Thoracic aorta (tissue), 2 donors: Measurements from ENCODE around the gene AURKB. TPM values are rescaled to one million over a fixed set of nuclear protein-coding genes. Genes with fewer than 3 reads are reported as not detected.

ENCODE experiments used
- ATAC-seq: fragments of 150-250 bp; one replicate; pipeline ENCODE4 v1.8.0; 2017; ENCODE audit warnings: low read depth; ENCODE audit not compliant: insufficient number of reproducible peaks, low FRiP score
- DNase-seq: peaks from one replicate; pipeline ENCODE4 v3.0.0-alpha.2; 2020; ENCODE audit warnings: low spot score
- H3K27ac ChIP-seq, 2 donors: fragments of 200-600 bp; sonication (generic); 1 replicate in 1 of 2; 2 replicates in 1 of 2; pipeline ENCODE4 v1.5.1; 2016; ENCODE audit warnings: mild to moderate bottlenecking in 2 of 2, moderate library complexity in 2 of 2
- H3K27me3 ChIP-seq: fragments of 200-600 bp; sonication (generic); replicated peaks from 2 replicates; pipeline ENCODE4 v1.6.0; 2016; ENCODE audit warnings: mild to moderate bottlenecking; ENCODE audit not compliant: insufficient read depth
- H3K36me3 ChIP-seq: fragments of 200-600 bp; sonication (generic); one replicate; pipeline ENCODE4 v1.5.1; 2016
- H3K4me1 ChIP-seq, 2 donors: fragments of 200-600 bp; sonication (generic); 1 replicate in 1 of 2; 2 replicates in 1 of 2; pipeline versions ENCODE4 v1.5.1 to v1.6.0; 2016; ENCODE audit warnings: low read depth in 2 of 2, mild to moderate bottlenecking in 1 of 2; ENCODE audit not compliant: control insufficient read depth in 1 of 2
- H3K4me3 ChIP-seq: fragments of 200-600 bp; sonication (generic); 2 replicates; pipeline ENCODE4 v1.5.1; 2016; ENCODE audit warnings: mild to moderate bottlenecking
- H3K9me3 ChIP-seq: fragments of 200-600 bp; sonication (generic); 2 replicates; pipeline ENCODE4 v1.5.1; 2016
- CTCF ChIP-seq: fragments of 200-600 bp; sonication (generic); IDR thresholded peaks from one replicate; pipeline ENCODE4 v1.5.1; 2019; ENCODE audit warnings: antibody characterized with exemption
- total RNA-seq, 2 donors: library from RNA; depleted of rRNA; stranded (reverse); fragments of >200 nt; gene quantifications; one replicate each; pipeline versions ENCODE4 v1.1.0 to v1.2.3, GENCODE V29; 2016

AURKB gene
- 1 to 10 TPM in 1 of 2 donors, not detected in 1; 1.6 TPM for total RNA-seq

- Histone ChIP-seq H3K27me3 (no peaks in the 10 kb centered on the region), H3K4me3 (peak within 1 kb of the TSS; percentile 80), H3K27ac (peak within 1 kb of the TSS; percentile 60 to 81), H3K36me3 (no peaks in the 10 kb centered on the region), H3K9me3 (no peaks in the 10 kb centered on the region), H3K4me1 (peaks cover 4 to 6% of the 10 kb centered on the region in 2 donors)
- no peak for TF ChIP-seq CTCF
- peak; percentile 94 for DNase-seq
- ATAC-seq: peak; percentile 90
Observed at GRCh38 chr17:8209907-8210760, at the start of gene AURKB. Gene AURKB (minus strand): TSS chr17:8210575. CDS start chr17:8210224, 351 bp downstream.

GRCh38 chr17:8257801-8258200, 47.4 kb upstream of the AURKB start:
- TF ChIP-seq CTCF: no peak
- Histone ChIP-seq H3K36me3 (peaks cover 8% of the 10 kb centered on the region), H3K27me3 (no peaks in the 10 kb centered on the region), H3K4me1 (no peaks in the 10 kb centered on the region), H3K27ac (no peak overlapping the region), H3K9me3 (no peaks in the 10 kb centered on the region), H3K4me3 (no peak overlapping the region)
- ATAC-seq: no peak
- no peak for DNase-seq

GRCh38 chr17:8256691-8257090, 46.3 kb upstream of the AURKB start:
- no peak for ATAC-seq
- H3K27ac ChIP-seq: no peak overlapping the region
- no peaks in the 10 kb centered on the region for H3K9me3 ChIP-seq
- no peak overlapping the region for H3K4me3 ChIP-seq
- H3K36me3 ChIP-seq: peaks cover 8% of the 10 kb centered on the region
- H3K4me1 ChIP-seq: no peaks in the 10 kb centered on the region
- H3K27me3 ChIP-seq: no peaks in the 10 kb centered on the region
- no peak for DNase-seq
- TF ChIP-seq CTCF: no peak

- no peak for TF ChIP-seq CTCF
- Histone ChIP-seq H3K27me3 (no peaks in the 10 kb centered on the region), H3K27ac (no peak overlapping the region), H3K4me1 (no peaks in the 10 kb centered on the region), H3K9me3 (no peaks in the 10 kb centered on the region), H3K4me3 (no peak overlapping the region), H3K36me3 (peaks cover 8% of the 10 kb centered on the region)
- ATAC-seq: no peak
- DNase-seq: no peak
Observed at GRCh38 chr17:8256291-8256690, 45.9 kb upstream of the AURKB start.

- ATAC-seq: no peak
- TF ChIP-seq CTCF: no peak
Observed at GRCh38 chr17:8255499-8255898, 45.1 kb upstream of the AURKB start.

More at GRCh38 chr17:8255499-8255898, 45.1 kb upstream of the AURKB start:
- peaks cover 8% of the 10 kb centered on the region for H3K36me3 ChIP-seq
- H3K4me3 ChIP-seq: no peak overlapping the region
- H3K4me1 ChIP-seq: no peaks in the 10 kb centered on the region
- no peak overlapping the region for H3K27ac ChIP-seq
- no peak for DNase-seq
- H3K9me3 ChIP-seq: no peaks in the 10 kb centered on the region
- no peaks in the 10 kb centered on the region for H3K27me3 ChIP-seq
